Measurements from ENCODE around the gene TM6SF1. TPM values are rescaled to one million over a fixed set of nuclear protein-coding genes. Genes with fewer than 3 reads are reported as not detected.

The TM6SF1 gene
- total and polyA plus RNA-seq, 2 of the 8 experiments (the other 6 are each of a cell fraction or from before 2014, with no cell fraction given), result 0.74 to 1.0 TPM

- no peak overlapping the region for H4K5ac ChIP-seq (ENCODE audit: insufficient read length, low read depth, low read length)
- no peak overlapping the region for H3K14ac ChIP-seq (ENCODE audit: insufficient read length)
- FAIRE-seq, result no peak
- H3K4me1 ChIP-seq (replicated peaks in 1 of 4; ENCODE audit: control insufficient read depth in 3 of 4, insufficient read depth in 4 of 4, low read length in 3 of 4), result no peaks in the 10 kb centered on the region
- no peaks in the 10 kb centered on the region for H3K9me3 ChIP-seq (ENCODE audit: insufficient read depth in 2 of 2, low read depth in 1 of 2, low read length in 1 of 2)
- no peak overlapping the region for H3K4me3 ChIP-seq (ENCODE audit: extremely low read depth in 1 of 4, insufficient read depth in 2 of 4, low read depth in 3 of 4, low read length in 4 of 4)
- no peak overlapping the region for H3K9ac ChIP-seq (replicated peaks in 1 of 4; ENCODE audit: extremely low read depth in 1 of 4, low read depth in 3 of 4, low read length in 3 of 4)
- H3K23ac ChIP-seq (ENCODE audit: insufficient read length), result no peak overlapping the region
- H2BK12ac ChIP-seq (ENCODE audit: low read depth, low read length), result no peak overlapping the region
- H3K56ac ChIP-seq (replicated peaks; ENCODE audit: insufficient read length, low read depth, low read length), result no peak overlapping the region
- H3K18ac ChIP-seq (ENCODE audit: extremely low read depth, low read length), result no peak overlapping the region
- H3K4me2 ChIP-seq (ENCODE audit: insufficient read depth in 1 of 2, low read depth in 2 of 2, low read length in 2 of 2), result no peak overlapping the region
- no peak for DNase-seq (ENCODE audit: low read depth in 1 of 2, low spot score in 2 of 2)
- H2BK15ac ChIP-seq (ENCODE audit: low read length), result no peak overlapping the region
- 86% methylated on average over 3 of the region's 3 CpGs; no CpG with 5 or more reads in 1 of the 2 experiments for WGBS, 2 experiments (ENCODE audit: extremely low coverage in 1 of 2, insufficient coverage in 1 of 2, insufficient read length in 1 of 2, insufficient replicate concordance in 2 of 2, low coverage in 1 of 2, low lambda C conversion rate in 2 of 2, missing lambda C conversion rate in 1 of 2)
- no peak overlapping the region for H2BK20ac ChIP-seq (ENCODE audit: low read length)
- H4K20me1 ChIP-seq (replicated peaks in 1 of 2; ENCODE audit: control insufficient read depth in 1 of 2, insufficient read depth in 2 of 2, low read length in 2 of 2), result no peaks in the 10 kb centered on the region
- H3K79me2 ChIP-seq (ENCODE audit: control insufficient read depth in 1 of 2, insufficient read depth in 2 of 2, low read length in 2 of 2), result no peaks in the 10 kb centered on the region
- CTCF ChIA-PET (ENCODE audit: partially characterized antibody), result interaction anchor here (0.8 kb wide), 1 partner anchor 133 kb away, joined by 4 read pairs; the partner anchor contains the start of gene C15orf40
- H3K4ac ChIP-seq (replicated peaks; ENCODE audit: insufficient read length, low read depth, low read length), result no peak overlapping the region
- no peak overlapping the region for H2BK5ac ChIP-seq (ENCODE audit: low read depth, low read length)
- H2BK120ac ChIP-seq (replicated peaks; ENCODE audit: low read depth, low read length), result no peak overlapping the region
- POLR2A ChIA-PET (ENCODE audit: partially characterized antibody), result interaction anchor here (1.0 kb wide), 1 partner anchor 78 kb away, joined by 3 read pairs; the partner anchor contains the start of gene BTBD1
- no peak overlapping the region for H2AK5ac ChIP-seq (ENCODE audit: low read depth, low read length)
- H3K36me3 ChIP-seq (ENCODE audit: control insufficient read depth in 2 of 4, insufficient read depth in 4 of 4, low read length in 3 of 4), result peaks cover 14 to 59% (median 36%) of the 10 kb centered on the region in 4 experiments
- H2AFZ ChIP-seq (ENCODE audit: low read length), result no peak overlapping the region
- TF ChIP-seq E2F6 (IDR thresholded peaks at IDR 0.05) (no peak), EGR1 (IDR thresholded peaks at IDR 0.05; ENCODE audit: borderline replicate concordance, low read depth, low read length) (no peak), JUND (IDR thresholded peaks at IDR 0.05; ENCODE audit: low read length) (no peak), ASH2L (IDR thresholded peaks at IDR 0.05; ENCODE audit: low read length) (no peak)
- H3K27ac ChIP-seq (ENCODE audit: low read depth, low read length), result no peak overlapping the region
- no peaks in the 10 kb centered on the region for H3K23me2 ChIP-seq (ENCODE audit: low read depth, low read length)
- no peak overlapping the region for H4K8ac ChIP-seq (ENCODE audit: extremely low read depth, insufficient read depth, low read length)
- no peak overlapping the region for H4K91ac ChIP-seq (replicated peaks; ENCODE audit: insufficient read length, low read length)
- H3K27me3 ChIP-seq (replicated peaks in 1 of 4; ENCODE audit: control insufficient read depth in 3 of 4, extremely low read depth in 1 of 4, insufficient read depth in 3 of 4, low read length in 3 of 4), result no peaks in the 10 kb centered on the region
- H3K79me1 ChIP-seq (ENCODE audit: low read depth, low read length), result no peaks in the 10 kb centered on the region
These were observed 37.3 kb downstream of the TM6SF1 start for GRCh38 chr15:83144771-83145170.

Data from H1 (cell line).